K562 (cell line): Measurements from ENCODE around the gene CLDN10. TPM values are rescaled to one million over a fixed set of nuclear protein-coding genes. Genes with fewer than 3 reads are reported as not detected.

Source experiments
- ATAC-seq: fragments of 200-7000 bp; cut with Tn5 transposase; 3 replicates; pipeline ENCODE4 v1.9.1; 2020; ENCODE audit warnings: moderate library complexity
- BruUV-seq: library from RNA; stranded (reverse); fragments of 400-500 nt; replicated peaks from 2 replicates; lab custom pipeline; 2021; lab: Mats Ljungman, UMichigan
- CTCF ChIA-PET: fragments of 300-600 bp; formaldehyde crosslinking; extraction: SDS; loops from one replicate; lab custom pipeline; 2021; ENCODE audit warnings: low intra/inter-chr PET ratio; lab: Yijun Ruan, JAX
- POLR2A ChIA-PET: fragments of 300-600, 350-650 bp; sonication (Branson Sonifier 250); formaldehyde crosslinking; extraction: SDS; loops from one replicate; lab custom pipeline; 2021; ENCODE audit warnings: antibody characterized with exemption, inconsistent platforms; lab: Yijun Ruan, JAX
- DNase-seq, 4 experiments: peaks; one replicate each; pipeline versions ENCODE4 v3.0.0 to v3.0.0-alpha.2; 2011 to 2018; ENCODE audit warnings: low spot score in 3 of 4, mixed read lengths in 3 of 4; ENCODE audit errors: extremely low read depth in 1 of 4
- FAIRE-seq: peaks from 2 replicates; lab custom pipeline; 2011; peaks lifted over from hg19 to GRCh38; lab: Jason Lieb, UNC
- H2AFZ ChIP-seq: 2 replicates; pipeline ENCODE4 v1.6.0; 2011; ENCODE audit warnings: low read depth, low read length, control low read depth, inconsistent platforms
- H3K27ac ChIP-seq: fragments of 200-600 bp; 3 replicates; pipeline ENCODE4 v1.8.0; 2011; ENCODE audit warnings: low read depth, mild to moderate bottlenecking, control low read depth, inconsistent platforms, low read length, moderate library complexity, mixed read lengths; ENCODE audit errors: extremely low read depth
- H3K27me3 ChIP-seq, 2 experiments: fragments of 300-600 bp in 1 of 2; 2 replicates in 1 of 2; 3 replicates in 1 of 2; pipeline versions ENCODE4 v1.6.0 to v1.8.0; 2011; ENCODE audit warnings: inconsistent platforms in 2 of 2, low read length in 2 of 2, mild to moderate bottlenecking in 1 of 2, mixed read lengths in 1 of 2, moderate library complexity in 1 of 2; ENCODE audit not compliant: control insufficient read depth in 2 of 2, insufficient read depth in 2 of 2
- H3K36me3 ChIP-seq: fragments of 300-600 bp; 3 replicates; pipeline ENCODE4 v1.8.0; 2011; ENCODE audit warnings: mild to moderate bottlenecking, low read length, inconsistent platforms; ENCODE audit not compliant: control insufficient read depth, insufficient read depth
- H3K4me1 ChIP-seq, 2 experiments: fragments of 200-600 bp in 1 of 2; replicated peaks in 1 of 2; 2 replicates in 1 of 2; 3 replicates in 1 of 2; pipeline versions ENCODE4 v1.5.1 to v1.8.0; 2011; ENCODE audit warnings: inconsistent platforms in 2 of 2, low read length in 2 of 2, mild to moderate bottlenecking in 1 of 2, mixed read lengths in 1 of 2, moderate library complexity in 1 of 2; ENCODE audit not compliant: control insufficient read depth in 2 of 2, insufficient read depth in 2 of 2
- H3K4me2 ChIP-seq: 2 replicates; pipeline ENCODE4 v1.6.1; 2011; ENCODE audit warnings: low read length, control low read depth, inconsistent platforms, mixed read lengths; ENCODE audit not compliant: insufficient read depth
- H3K4me3 ChIP-seq: fragments of 200-600 bp; sonication (generic), shearing (Covaris generic); 2 replicates; pipeline ENCODE4 v1.5.1; 2016; ENCODE audit warnings: control low read depth, inconsistent platforms
- H3K79me2 ChIP-seq: fragments of 200-600 bp; 3 replicates; pipeline ENCODE4 v1.8.0; 2011; ENCODE audit warnings: low read length, inconsistent platforms; ENCODE audit not compliant: control insufficient read depth, insufficient read depth
- H3K9ac ChIP-seq, 2 experiments: 2 replicates each; pipeline versions ENCODE4 v1.6.0 to v1.6.1; 2011; ENCODE audit warnings: low read depth in 2 of 2, low read length in 2 of 2, control low read depth in 1 of 2, inconsistent platforms in 1 of 2, mild to moderate bottlenecking in 1 of 2, mixed read lengths in 1 of 2; ENCODE audit not compliant: insufficient read depth in 1 of 2
- H3K9me1 ChIP-seq: one replicate; pipeline ENCODE4 v1.6.0; 2011; ENCODE audit warnings: inconsistent platforms, mild to moderate bottlenecking, low read length, moderate library complexity; ENCODE audit not compliant: control insufficient read depth, insufficient read depth
- H3K9me3 ChIP-seq: replicated peaks from 2 replicates; pipeline ENCODE4 v1.5.1; 2011; ENCODE audit warnings: low read depth, low read length, inconsistent platforms; ENCODE audit not compliant: control insufficient read depth, insufficient read depth
- H4K20me1 ChIP-seq: replicated peaks from 2 replicates; pipeline ENCODE4 v1.6.1; 2011; ENCODE audit warnings: low read length, inconsistent platforms, mixed read lengths; ENCODE audit not compliant: control insufficient read depth, insufficient read depth
- CHD7 ChIP-seq: fragments of 200-600 bp; sonication (generic); IDR thresholded peaks from one replicate; pipeline ENCODE4 v1.6.1; 2012; ENCODE audit warnings: mild to moderate bottlenecking, low read depth, low read length, inconsistent platforms
- TAF1 ChIP-seq: IDR thresholded peaks from 2 replicates; pipeline ENCODE4 v1.6.1; 2011; ENCODE audit warnings: mild to moderate bottlenecking, low read length, moderate library complexity; ENCODE audit not compliant: insufficient read depth, control insufficient read depth, severe bottlenecking; ENCODE audit errors: extremely low read depth
- WGBS: fragments of 100-300 bp; shearing (Covaris generic); methylation state at CpG from one replicate; pipeline ENCODE4 v1.1.6; 2016; ENCODE audit warnings: low coverage, mixed read lengths; ENCODE audit not compliant: insufficient coverage; ENCODE audit errors: missing lambda C conversion rate; 5-methylcytosine and 5-hydroxymethylcytosine counted together
- in situ Hi-C: fragments of 300-500 bp; cut with MboI; formaldehyde crosslinking; loops from 4 replicates; pipeline ENCODE4 v1.15.0; 2018; ENCODE audit warnings: inconsistent platforms, mixed read lengths
- intact Hi-C: fragments of 100-400 bp; cut with micrococcal nuclease; formaldehyde crosslinking; loops from 2 replicates; pipeline ENCODE4 v1.14.2; 2022
- polyA plus RNA-seq, 8 experiments: library from polyadenylated mRNA; depleted of rRNA in 4 of 8; stranded (reverse) in 5 of 8; unstranded in 3 of 8; fragments of >200 nt; fragmentation: Nextera tagmentation in 2 of 8; fragmentation: Illumina TruSeq in 1 of 8; extraction: Ambion mirVana in 2 of 8; extraction: Trizol in 1 of 8; gene quantifications; 2 replicates each; pipeline versions ENCODE4 v1.2.1 to v1.2.3, GENCODE V29; 2011 to 2014; ENCODE audit warnings: inconsistent platforms in 1 of 8, missing spikeins in 1 of 8
- total RNA-seq, 7 experiments: library from RNA; depleted of rRNA in 6 of 7; stranded (reverse); fragments of >200 nt in 6 of 7; fragmentation: Illumina TruSeq in 2 of 7; extraction: Trizol in 2 of 7; gene quantifications; 2 replicates each; pipeline versions ENCODE4 v1.2.1 to v1.2.3, GENCODE V29; 2011 to 2021; ENCODE audit warnings: low replicate concordance in 1 of 7
- TF ChIP-seq, protein P1 (sequence below): fragments of 450-650 bp; formaldehyde crosslinking; IDR thresholded peaks from 2 replicates; pipeline ENCODE4 v1.4.0; 2022; ENCODE audit warnings: missing genetic modification characterization

Gene CLDN10
- total and polyA plus RNA-seq, 9 of the 15 experiments (the other 6 are each of a cell fraction or from before 2014, with no cell fraction given): not detected

GRCh38 chr13:95579303-95579702 is 26.8 kb downstream of the CLDN10 start (continued):
- TF ChIP-seq, protein P1, sequence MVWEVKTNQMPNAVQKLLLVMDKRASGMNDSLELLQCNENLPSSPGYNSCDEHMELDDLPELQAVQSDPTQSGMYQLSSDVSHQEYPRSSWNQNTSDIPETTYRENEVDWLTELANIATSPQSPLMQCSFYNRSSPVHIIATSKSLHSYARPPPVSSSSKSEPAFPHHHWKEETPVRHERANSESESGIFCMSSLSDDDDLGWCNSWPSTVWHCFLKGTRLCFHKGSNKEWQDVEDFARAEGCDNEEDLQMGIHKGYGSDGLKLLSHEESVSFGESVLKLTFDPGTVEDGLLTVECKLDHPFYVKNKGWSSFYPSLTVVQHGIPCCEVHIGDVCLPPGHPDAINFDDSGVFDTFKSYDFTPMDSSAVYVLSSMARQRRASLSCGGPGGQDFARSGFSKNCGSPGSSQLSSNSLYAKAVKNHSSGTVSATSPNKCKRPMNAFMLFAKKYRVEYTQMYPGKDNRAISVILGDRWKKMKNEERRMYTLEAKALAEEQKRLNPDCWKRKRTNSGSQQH (CRISPR knock-in tag): no peak

DNA sequence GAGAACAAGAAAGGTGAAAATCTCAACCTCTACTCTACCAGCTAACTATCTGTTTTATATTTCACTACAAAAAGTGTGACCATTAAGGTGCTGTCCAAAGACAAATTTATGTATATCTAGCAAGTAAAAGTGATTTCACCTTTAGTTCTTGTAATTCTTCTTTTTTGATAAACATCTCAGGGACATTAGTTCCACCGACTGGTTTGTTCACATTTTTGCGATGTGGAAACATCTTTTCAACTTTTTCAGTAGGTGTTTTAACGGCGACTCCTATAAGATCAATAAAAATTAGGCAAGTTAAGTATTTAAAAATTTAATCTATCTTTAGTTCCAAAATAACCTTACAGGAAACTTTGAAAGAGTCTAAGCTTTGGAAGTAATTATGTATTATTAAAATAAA is 33.3 kb downstream of the CLDN10 start:
- in situ Hi-C loops (no loop called here), intact Hi-C loops (no loop called here)
- no peak for FAIRE-seq

More for the DNA sequence above, 33.3 kb downstream of the CLDN10 start:
- no TSS peak for BruUV-seq
- no peak overlapping the region for H3K4me3 ChIP-seq
- H3K9ac ChIP-seq: no peak overlapping the region
- no peaks in the 10 kb centered on the region for H3K9me1 ChIP-seq
- H3K9me3 ChIP-seq: no peaks in the 10 kb centered on the region
- WGBS: 3% methylated on average over 4 of the region's 4 CpGs
- CTCF ChIA-PET: no interaction called here
- no peaks in the 10 kb centered on the region for H3K36me3 ChIP-seq
- DNase-seq (no peak), ATAC-seq (no peak)
- H3K4me2 ChIP-seq: no peak overlapping the region
- TF ChIP-seq CHD7 (no peak), TAF1 (no peak)
- POLR2A ChIA-PET: no interaction called here
- H3K79me2 ChIP-seq: no peaks in the 10 kb centered on the region
- H3K27ac ChIP-seq: no peak overlapping the region
- H4K20me1 ChIP-seq: no peaks in the 10 kb centered on the region
- no peaks in the 10 kb centered on the region for H3K4me1 ChIP-seq
- peaks cover 0 to 15% of the 10 kb centered on the region in 2 experiments; a peak in 3 of 5 replicates for H3K27me3 ChIP-seq
- no peak overlapping the region for H2AFZ ChIP-seq
